Measurements from ENCODE around the gene GTF2A1.
"Not testable (repeated sequence)": the region's sequence is repeated elsewhere in the genome, so short reads cannot be mapped to it uniquely, and the experiment has no call there.

The GTF2A1 gene

DNA sequence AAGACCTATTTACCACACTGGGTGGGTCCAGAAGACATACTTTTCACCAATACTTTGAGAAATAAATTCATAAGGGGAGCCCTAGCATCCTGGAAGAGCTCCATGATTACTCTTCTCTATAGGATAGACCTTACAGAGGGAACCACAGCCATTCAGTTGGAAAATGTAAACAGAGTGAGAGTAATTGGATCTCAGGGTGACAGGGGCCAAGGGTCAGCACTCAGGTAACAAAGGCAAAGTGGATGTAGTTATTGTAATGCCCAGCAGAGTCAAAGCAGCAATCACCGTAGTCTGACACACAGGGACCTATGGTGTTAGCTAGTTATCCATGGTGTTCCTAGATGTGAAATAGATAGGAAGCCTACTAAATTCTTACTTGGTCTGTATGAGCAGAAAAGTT lies 10.8 kb upstream of the GTF2A1 start:
- no peak for DNase-seq (ENCODE audit: low read depth)

DNA sequence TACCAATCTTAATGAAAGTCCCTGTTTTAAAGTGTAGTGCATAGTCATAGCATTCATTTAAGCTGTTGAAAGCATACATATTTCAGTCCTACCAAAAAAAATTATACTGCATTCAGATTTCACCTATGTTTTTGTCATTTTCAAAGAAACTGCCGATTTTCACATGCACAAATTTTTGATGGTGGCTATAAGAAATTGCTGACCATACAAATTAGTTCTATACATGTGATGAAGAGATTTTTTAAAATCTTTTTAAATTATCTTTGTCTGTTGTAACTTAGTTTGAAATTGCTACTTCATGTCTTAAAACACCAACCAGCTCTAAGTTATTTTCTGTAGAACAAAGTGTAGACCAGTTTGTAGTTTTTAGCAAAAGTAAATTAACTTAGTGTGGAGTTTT lies 3.5 kb upstream of the GTF2A1 start:
- DNase-seq (ENCODE audit: low read depth) = no peak

DNA sequence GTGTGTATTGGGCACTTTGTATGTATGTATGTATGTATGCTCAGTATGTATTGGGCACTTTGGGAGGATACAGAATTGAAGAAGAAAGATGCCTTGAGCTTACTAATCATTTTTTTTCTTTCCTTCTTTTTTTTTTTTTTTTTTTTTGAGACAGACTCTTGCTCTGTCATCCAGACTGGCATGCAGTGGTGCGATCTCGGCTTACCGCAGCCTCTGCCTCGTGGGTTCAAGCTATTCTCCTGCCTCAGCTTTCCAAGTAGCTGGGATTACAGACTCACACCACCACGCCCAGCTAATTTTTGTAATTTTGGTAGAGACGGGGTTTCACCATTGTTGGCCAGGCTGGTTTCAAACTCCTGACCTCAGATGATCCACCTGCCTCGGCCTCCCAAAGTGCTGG lies 3.0 kb upstream of the GTF2A1 start:
- DNase-seq (ENCODE audit: low read depth) = not testable (repeated sequence)

DNA sequence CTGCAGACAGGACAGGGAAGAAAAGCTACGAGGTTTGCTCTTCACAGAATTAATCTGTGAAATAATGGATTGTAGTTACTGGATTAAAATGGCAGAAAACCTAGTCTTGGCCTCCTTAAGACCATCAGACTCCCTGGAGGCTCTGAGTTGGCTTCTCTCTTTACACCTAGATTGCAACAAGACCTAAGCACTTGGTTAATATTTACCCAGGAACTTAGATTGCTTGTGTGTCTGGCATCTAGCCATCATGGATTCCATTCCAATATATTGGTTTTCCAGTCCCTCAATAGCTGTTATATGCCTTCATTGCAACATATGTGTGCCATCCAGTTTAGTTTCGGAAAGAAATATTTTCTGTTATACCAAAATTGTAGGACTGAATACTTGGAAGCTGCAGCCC lies 1.9 kb upstream of the GTF2A1 start:
- no peak for DNase-seq (ENCODE audit: low read depth)

DNA sequence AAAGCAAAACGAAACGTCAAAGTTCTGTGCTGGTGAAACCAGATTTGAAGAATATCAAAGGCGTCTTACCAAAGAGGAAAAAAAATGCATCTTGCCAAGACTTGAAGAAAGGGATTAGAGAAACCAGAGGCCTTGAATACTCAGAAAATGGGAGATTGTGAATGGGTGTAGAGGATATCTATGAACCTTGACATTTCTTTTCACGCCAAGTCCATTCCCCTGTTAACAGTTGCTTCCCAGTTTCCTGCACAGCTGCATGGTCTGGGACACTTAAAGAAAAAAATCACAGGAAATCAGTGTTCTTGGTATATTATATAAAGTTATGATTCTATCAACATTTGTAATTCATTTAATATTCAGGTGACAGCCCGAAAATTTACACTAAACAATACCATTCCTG lies 1.4 kb upstream of the GTF2A1 start:
- no peak for DNase-seq (ENCODE audit: low read depth)

DNA sequence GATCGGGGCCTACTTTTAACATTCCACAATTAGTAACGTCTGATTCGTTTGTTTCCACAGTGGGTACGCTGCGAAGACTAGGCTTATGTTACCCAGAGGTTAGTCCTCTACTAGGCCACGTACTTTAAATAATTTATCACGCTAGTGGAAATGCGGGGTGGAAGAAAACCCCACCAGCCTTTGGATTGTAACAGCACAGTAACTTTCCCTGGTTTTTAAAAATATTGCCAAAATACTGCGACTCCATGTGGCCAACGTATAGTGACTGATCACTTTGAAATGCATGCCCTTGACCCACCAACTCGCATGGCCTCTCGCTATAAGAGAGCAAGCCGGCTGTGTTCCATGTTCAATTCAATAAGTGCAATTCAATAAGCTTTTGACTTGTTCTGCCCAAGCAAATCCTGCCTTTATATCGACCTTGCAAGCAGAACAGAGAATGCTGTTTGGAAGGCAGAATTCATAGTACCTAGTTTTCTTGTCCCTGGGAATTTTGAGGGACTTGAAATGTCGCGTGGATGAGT lies 882 bp upstream of the GTF2A1 start:
- DNase-seq (ENCODE audit: low read depth) = no peak

DNA sequence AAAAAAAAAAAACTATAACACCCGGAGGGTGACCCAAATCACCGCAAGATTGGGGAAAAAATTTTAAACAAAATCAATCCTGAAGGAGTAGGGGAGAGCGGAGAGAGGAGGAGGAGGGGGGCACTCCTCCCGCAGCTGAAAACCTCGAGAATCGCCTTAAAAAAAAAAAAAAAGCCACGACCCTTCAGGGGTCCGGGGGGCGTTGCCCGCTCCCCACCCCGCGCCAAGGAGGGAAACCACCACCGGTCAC lies 254 bp downstream of the GTF2A1 start:
- DNase-seq (ENCODE audit: low read depth) = no peak

DNA sequence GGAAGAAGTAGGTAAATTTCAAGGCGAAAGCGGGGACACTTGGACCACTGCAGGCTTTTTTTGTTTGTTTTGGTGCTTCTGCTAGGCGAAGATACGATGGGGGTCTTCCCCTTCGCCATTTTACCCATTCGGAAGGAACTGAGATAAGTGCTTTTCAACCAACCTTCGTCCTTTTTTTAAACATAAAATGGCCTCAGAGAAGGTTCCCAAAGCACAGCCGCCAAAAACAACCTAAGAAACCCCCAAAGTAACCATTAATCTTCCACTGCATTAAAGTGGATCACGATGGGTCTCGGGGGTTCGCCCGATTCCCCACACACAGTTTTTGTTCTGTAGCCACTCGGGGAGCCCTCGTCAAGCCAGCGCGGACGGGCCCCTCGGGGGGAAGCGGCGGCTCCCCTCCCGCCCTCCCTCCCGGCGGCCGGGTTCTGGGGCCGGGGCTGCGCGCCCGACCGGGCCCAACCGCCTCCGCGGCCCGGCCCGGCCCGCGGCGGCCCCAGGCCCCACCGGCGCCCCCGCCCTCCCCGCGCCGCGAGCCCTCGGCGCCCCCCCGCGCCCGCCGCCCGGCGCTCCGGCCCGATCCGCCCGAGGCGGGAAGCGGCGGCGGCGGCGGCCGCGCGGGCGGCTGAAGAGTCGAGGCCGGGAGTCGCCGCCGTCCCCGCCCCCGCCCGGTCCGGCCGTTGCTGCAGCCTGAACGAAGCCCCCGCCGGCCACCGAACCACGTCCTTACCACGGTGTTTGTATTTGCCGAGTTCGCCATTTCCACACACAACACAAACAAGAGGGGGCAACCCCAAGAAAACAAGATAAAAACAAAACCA lies 790 bp downstream of the GTF2A1 start:
- peak; percentile 17 for DNase-seq (ENCODE audit: low read depth)

DNA sequence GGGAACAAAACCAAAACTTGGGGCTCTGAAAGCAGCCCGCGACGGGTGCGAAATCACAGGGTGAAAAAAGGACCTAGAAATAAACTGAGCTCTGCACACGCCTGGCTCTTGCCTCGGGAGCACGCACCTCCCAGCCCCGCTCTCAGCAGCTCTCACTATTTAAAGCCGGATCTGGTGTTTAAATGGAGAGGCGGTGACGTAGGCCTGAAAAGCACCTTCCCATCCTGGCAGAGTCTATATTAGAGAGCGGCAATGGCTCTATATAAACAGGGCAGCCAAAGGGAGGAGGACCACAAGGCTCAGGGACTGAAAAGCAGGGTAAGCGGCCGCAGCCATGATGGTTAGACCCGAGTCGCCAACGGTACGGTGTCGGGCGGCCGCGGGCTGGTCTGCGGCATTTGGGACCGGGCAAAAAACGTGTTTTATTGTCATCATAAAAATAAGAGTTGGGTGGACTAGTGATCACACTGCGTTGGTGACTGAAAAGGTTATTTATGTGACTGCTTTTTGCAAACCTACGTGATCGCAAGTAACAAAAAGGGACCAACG lies 1.5 kb downstream of the GTF2A1 start:
- peak; percentile 90 for DNase-seq (ENCODE audit: low read depth)

DNA sequence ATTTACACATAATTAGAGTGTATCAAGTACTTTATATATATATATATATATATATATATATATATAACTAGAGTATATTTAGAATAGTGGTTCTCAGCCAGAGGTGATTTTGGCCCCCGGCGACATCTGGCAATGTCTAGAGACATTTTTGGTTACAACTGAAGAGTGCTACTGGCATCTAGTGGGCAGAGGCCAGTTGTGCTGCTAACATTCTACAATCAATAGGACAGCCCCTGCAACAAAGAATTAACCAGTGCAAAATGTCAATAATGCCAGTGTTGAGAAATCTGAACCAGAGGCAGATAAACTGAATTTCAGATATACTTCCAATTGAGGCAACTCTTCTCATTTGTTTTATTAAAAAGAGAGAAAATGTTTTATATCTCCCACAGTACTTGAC lies 8.9 kb downstream of the GTF2A1 start:
- DNase-seq (ENCODE audit: low read depth) = no peak

DNA sequence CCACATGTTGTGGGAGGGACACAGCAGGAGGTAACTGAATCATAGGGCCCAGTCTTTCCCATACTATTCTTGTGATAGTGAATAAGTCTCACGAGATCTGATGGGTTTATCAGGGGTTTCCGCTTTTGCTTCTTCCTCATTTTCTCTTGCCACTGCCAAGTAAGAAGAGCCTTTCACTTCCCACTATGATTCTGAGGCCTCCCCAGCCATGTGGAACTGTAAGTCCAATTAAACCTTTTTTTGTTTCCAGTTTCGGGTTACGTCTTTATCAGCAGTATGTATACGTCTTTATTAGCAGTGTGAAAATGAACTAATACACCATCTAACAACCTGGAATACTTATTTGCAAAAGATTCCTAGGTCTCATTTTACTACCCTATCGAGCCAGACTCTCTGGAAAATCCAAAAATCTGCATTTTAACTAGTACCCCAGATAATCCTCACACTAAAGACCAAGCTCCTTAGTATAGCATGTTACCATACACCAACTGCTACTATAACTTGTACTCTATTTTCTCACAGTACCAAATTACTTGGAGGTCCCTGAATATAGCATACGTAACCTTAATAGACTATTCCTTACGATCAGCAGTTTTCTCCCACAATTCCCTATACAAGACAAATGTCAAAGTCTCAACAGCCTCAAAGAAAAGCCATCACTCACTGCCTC lies 11.5 kb downstream of the GTF2A1 start:
- DNase-seq (ENCODE audit: low read depth) = no peak

DNA sequence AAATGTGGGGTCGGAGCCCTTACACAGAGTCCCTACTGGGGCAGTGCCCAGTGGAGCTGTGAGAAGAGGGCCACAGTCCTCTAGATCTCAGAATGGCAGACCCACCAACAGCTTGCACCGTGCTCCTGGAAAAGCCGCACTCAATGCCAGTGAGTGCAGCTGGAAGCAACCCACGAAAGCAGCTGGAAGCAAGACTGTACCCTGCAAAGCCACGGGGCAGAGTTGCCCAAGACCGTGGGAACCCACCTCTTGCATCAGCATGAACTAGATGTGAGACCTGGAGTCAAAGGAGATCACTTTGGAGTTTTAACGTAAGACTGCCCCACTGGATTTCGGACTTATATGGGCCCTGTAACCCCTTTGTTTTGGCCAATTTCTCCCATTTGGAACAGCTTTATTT lies 12.3 kb downstream of the GTF2A1 start:
- DNase-seq (ENCODE audit: low read depth) = no peak

DNA sequence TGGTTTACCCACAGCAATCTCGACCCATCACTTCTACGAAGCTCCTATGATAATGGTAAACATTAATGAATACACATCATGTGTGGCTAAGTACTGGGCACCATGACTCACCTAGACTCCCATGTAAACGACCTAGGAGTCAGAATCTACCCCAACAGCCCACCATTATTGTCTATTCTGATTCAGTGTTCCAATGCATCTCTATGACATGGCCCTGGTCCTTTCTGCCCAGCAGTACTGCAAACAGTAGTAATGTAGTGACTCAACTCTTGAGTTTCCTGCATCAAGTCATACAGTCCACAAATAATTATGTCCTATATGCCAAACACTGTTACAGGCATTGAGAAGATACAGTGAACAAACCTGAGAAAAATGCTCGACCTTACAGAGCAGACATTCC lies 14.6 kb downstream of the GTF2A1 start:
- DNase-seq (ENCODE audit: low read depth) = no peak

DNA sequence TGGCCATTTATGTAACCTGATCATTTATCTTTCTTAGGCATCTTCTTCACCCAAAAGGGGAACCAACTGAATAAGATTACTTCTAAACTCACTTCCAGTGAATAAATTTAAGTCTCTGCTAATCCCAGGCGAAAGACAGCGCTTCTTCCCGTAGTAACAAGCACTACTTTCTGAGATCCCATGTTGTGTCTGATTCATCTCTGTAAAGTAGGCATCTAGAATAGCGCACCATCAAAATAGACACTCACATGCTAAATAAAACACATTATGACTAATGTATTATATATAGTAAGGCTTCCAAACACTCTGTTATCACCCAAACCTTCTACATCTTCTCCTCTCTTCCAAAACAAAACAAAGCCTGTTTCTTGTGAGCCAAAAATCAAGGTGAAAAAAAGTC lies 15.1 kb downstream of the GTF2A1 start:
- DNase-seq (ENCODE audit: low read depth) = no peak

DNA sequence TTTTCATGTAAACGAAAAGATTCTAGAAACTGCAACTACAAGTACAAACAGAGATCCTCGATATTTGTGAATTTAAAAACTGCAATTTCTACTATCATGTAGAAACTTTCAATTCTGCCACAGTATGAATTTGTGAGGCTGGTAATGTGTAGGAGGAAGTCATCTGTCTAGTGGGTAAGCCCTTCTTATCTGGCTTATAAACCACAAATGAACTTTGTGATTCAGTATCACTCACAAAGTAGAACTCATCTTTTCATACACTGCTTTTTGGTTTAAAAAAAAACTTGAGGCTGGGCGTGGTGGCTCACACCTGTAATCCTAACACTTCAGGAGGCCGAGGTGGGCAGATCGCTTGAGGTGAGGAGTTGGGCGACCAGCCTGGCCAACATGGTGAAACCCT lies 20.7 kb downstream of the GTF2A1 start:
- DNase-seq (ENCODE audit: low read depth) = no peak

DNA sequence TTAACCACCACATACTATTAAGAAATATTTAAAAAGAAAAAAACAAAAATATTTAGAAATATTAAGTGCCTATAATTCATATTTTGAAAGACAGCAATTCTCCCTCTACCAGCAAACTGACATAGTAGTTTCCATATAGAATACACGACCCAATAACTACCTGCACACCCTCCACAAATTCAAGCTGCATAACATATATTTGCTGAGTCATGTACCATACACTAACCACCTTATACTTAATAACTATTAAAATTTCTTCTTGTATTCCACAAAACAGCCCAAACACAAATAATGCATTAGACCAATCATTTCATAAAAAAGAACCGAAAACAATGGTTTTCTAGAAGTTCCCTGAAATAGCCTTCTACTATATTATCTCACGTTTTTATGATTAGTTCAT lies 21.7 kb downstream of the GTF2A1 start:
- DNase-seq (ENCODE audit: low read depth) = no peak

DNA sequence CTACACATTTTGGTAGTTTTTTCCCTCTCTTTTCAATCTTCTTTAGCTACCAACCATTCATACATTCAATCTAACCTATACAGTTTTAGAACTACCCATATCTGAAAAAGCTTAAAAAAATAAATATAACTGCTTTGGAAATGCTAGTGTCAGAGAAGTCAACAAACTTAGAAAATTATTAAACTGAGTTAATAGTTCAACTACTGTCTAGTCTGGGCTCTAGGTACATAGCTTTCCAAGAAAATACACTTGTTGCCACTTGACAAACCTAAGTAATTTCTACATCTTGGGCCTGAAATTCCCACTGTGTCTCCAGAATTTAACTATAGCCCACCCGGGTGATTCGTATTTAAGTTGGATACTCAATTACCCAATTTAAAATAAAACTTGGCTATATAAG lies 22.1 kb downstream of the GTF2A1 start:
- DNase-seq (ENCODE audit: low read depth) = no peak

DNA sequence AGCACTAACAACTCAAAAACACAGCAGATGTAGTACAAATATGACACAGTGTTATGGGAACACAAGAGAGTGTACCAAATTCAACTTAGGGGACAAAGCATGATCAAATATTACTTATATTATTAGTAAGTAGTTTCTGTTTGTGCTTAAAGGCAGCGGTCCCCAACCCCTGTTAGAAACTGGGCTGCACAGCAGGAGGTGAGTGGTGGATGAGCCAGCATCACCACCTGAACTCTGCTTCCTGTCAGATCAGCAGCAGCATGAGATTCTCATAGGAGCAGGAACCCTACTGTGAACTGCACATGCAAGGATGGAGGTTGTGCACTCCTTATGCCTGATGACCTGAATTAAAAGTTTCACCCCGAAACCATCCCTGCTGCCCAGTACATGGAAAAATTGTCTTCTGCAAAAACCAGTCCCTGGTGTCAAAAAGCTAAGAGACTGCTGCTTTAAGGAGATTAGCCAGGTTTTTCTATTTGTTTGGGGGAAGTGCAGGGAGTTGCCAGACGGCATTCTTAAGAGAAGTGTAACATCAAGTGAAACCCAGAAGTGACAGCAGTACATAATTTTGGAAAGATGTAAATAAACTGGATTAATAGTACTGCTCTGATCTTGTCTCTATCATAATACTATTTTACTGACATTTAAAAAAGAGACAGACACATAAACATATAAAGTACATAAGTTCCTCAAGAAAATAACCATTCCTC lies 26.7 kb downstream of the GTF2A1 start:
- no peak for DNase-seq (ENCODE audit: low read depth)

DNA sequence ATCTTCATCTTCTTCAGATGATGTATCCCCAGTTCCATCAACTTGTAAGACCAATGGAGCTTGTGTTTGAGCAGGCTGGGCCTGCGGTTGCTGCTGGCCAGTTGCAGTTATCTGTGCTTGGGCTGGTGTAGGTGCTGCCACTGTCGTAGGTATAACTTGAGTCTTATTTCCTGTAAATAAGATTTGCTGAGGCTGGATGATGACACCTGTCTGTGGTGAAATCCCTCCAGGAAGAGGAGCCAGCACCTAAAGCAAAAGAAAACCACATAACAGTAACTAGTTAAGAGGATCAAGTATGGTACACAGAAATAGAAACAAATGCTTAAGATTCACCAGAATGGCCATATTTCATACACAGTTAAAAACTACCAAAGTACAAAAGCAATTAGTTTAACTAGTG lies 28.2 kb downstream of the GTF2A1 start:
- DNase-seq (ENCODE audit: low read depth) = no peak

DNA sequence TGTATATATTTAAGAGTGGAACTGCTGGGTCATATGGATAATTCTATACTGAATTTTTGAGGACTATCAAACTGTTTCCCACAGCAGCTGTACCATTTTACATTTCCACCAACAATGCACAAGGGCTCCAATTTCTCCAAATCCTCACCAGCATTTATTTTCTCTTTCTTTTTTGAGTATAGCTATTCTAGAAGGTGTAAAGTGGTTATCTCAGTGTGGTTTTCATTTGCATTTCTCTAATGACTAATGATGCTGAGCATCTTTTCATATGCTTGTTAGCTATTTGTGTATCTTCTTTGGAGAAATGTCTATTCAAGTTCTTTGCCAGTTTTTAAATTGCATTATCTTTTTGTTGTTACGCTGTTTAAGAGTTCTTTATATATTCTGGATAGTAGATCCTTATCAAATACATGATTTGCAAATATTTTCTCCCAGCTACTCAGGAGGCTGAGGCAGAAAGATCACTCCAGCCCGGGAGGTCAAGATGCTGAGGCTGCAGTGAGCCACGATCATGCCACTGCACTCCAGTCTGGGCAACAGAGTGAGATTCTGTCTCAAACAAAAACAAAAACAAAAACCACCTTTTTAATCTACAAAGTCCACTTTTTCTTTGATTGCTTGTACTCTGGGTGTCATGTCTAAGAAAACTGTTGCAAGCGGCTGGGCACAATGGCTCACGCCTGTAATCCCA lies 32.8 kb downstream of the GTF2A1 start:
- DNase-seq (ENCODE audit: low read depth) = no peak

DNA sequence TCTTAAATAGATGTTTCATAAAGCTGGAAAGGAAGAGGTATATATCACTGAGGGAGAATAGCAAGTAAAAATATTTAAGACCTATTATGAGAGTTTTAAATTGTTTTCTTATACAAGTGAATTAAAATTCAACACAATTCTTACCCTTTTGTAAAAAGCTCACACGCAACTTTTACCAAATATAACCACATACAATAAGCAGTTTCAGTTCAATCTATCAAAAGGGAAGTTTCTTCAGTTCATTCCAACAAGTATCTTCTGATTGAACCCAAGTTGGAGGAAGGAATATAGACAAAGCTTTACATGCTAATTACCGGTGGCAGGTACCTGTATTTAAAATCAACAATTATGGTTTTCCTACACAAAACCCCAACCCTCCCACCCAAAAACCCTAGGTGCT lies 41.1 kb downstream of the GTF2A1 start:
- DNase-seq (ENCODE audit: low read depth) = no peak

DNA sequence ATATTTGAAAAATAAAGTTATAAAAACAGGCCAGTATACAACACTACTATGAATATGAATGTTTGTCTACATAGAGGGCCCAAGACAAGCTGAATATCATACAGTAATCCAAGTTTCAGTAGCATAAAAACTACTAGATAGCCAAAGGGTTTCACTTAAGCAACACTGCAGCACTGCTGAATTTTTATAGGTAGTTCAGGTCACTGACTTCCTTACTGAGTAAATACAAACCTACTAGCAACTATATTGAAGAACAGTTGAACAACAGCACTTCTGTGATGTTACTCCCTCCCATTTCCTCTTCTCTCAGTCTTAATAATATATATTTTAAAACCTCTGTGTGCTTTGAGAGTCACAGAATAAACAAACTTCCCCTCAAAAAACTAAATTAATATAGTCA lies 42.7 kb downstream of the GTF2A1 start:
- DNase-seq (ENCODE audit: low read depth) = no peak
